ENCODE results near the gene MBD3L3.
"Not testable (repeated sequence)": the region's sequence is repeated elsewhere in the genome, so short reads cannot be mapped to it uniquely, and the experiment has no call there.

DNA sequence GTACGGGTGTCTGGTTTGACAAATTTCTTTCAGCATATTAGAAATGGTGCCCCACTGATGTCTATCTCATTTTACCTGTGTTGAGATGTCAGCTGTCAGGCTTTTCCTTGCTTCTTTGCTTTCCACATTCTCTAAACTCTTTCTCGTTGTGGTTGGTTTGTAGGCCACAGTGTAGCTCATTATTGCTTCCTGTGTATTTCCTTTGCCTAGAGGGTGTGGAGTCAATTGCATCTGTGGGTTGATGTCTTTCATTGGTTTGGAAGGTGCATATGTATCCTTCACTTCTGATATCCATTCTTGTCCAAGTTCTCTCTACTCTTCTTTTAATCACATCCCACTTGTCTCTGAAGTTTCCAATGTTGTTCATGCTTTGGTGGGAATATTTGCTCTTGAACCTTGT lies 16.9 kb downstream of the MBD3L3 start:
- TF ChIP-seq CTCF (conservative IDR thresholded peaks at IDR 0.05; ENCODE audit: low read length); EZH2phosphoT487 (IDR thresholded peaks at IDR 0.05; ENCODE audit: borderline replicate concordance): not testable (repeated sequence)
